22Rv1 (cell line): ENCODE results near the gene RBM6.

Experiments
- CTCF ChIP-seq: fragments of 450-650 bp; IDR thresholded peaks from 2 replicates; pipeline ENCODE4 v1.5.1; 2017; ENCODE audit warnings: mild to moderate bottlenecking
- ZFX ChIP-seq: fragments of 450-650 bp; IDR thresholded peaks from 2 replicates; pipeline ENCODE4 v1.6.1; 2017; ENCODE audit warnings: antibody characterized with exemption, borderline replicate concordance

- TF ChIP-seq CTCF (no peak), ZFX (no peak)
These were observed 128.2 kb downstream of the RBM6 start for GRCh38 chr3:50068134-50068533.
